HEK293T (cell line): ENCODE results near the gene INO80.

Experiments used
- CTCF ChIA-PET: fragments of 350-600 bp; formaldehyde crosslinking; extraction: SDS; loops from one replicate; lab custom pipeline; 2021; ENCODE audit warnings: antibody characterized with exemption, inconsistent platforms; lab: Yijun Ruan, JAX
- POLR2A ChIA-PET: fragments of 350-600 bp; formaldehyde crosslinking; extraction: SDS; loops from one replicate; lab custom pipeline; 2020; ENCODE audit warnings: antibody characterized with exemption, inconsistent platforms; lab: Yijun Ruan, JAX
- DNase-seq: peaks from one replicate; pipeline ENCODE4 v3.0.0; 2012; ENCODE audit warnings: mixed read lengths; ENCODE audit errors: extremely low spot score
- ARNT ChIP-seq: fragments of 450-650 bp; IDR thresholded peaks from 2 replicates; pipeline ENCODE4 v1.6.1; 2017; ENCODE audit warnings: mild to moderate bottlenecking
- BHLHE40 ChIP-seq: fragments of 450-650 bp; IDR thresholded peaks from 2 replicates; pipeline ENCODE4 v1.6.1; 2016; ENCODE audit warnings: mild to moderate bottlenecking, moderate library complexity, borderline replicate concordance
- CTBP1 ChIP-seq: fragments of 450-650 bp; IDR thresholded peaks from 2 replicates; pipeline ENCODE4 v1.6.1; 2016; ENCODE audit warnings: borderline replicate concordance
- ELF4 ChIP-seq: fragments of 450-650 bp; IDR thresholded peaks from 2 replicates; pipeline ENCODE4 v1.6.1; 2017; ENCODE audit warnings: antibody characterized with exemption
- FOXA1 ChIP-seq: fragments of 450-650 bp; IDR thresholded peaks from 2 replicates; pipeline ENCODE4 v1.6.1; 2016; ENCODE audit warnings: mild to moderate bottlenecking
- FOXK2 ChIP-seq: fragments of 450-650 bp; IDR thresholded peaks from 2 replicates; pipeline ENCODE4 v1.6.1; 2016; ENCODE audit warnings: mild to moderate bottlenecking
- FOXM1 ChIP-seq: fragments of 450-650 bp; IDR thresholded peaks from 2 replicates; pipeline ENCODE4 v1.6.1; 2017; ENCODE audit warnings: mild to moderate bottlenecking, borderline replicate concordance
- HDGF ChIP-seq: fragments of 450-650 bp; IDR thresholded peaks from 2 replicates; pipeline ENCODE4 v1.6.1; 2017; ENCODE audit warnings: antibody characterized with exemption, borderline replicate concordance
- L3MBTL2 ChIP-seq: fragments of 450-650 bp; conservative IDR thresholded peaks from 2 replicates; pipeline ENCODE4 v1.6.1; 2016; ENCODE audit warnings: mild to moderate bottlenecking
- LEF1 ChIP-seq: fragments of 450-650 bp; IDR thresholded peaks from 2 replicates; pipeline ENCODE4 v1.6.1; 2017; ENCODE audit warnings: mild to moderate bottlenecking, borderline replicate concordance
- NFRKB ChIP-seq: fragments of 450-650 bp; IDR thresholded peaks from 2 replicates; pipeline ENCODE4 v1.6.1; 2016; ENCODE audit warnings: mild to moderate bottlenecking, moderate library complexity
- PKNOX1 ChIP-seq: fragments of 450-650 bp; IDR thresholded peaks from 2 replicates; pipeline ENCODE4 v1.6.1; 2016
- SP1 ChIP-seq: fragments of 450-650 bp; IDR thresholded peaks from 2 replicates; pipeline ENCODE4 v1.6.1; 2017
- SUZ12 ChIP-seq: fragments of 450-650 bp; IDR thresholded peaks from 2 replicates; pipeline ENCODE4 v1.6.1; 2016; ENCODE audit warnings: mild to moderate bottlenecking
- TARDBP ChIP-seq: fragments of 450-650 bp; IDR thresholded peaks from 2 replicates; pipeline ENCODE4 v1.6.1; 2016
- ZNF384 ChIP-seq: fragments of 450-650 bp; IDR thresholded peaks from 2 replicates; pipeline ENCODE4 v1.6.1; 2016

The INO80 gene

GRCh38 chr15:41122849-41123248 is 6.8 kb upstream of the INO80 start:
- no peak for DNase-seq
- ChIA-PET CTCF (no interaction called here), POLR2A (no interaction called here)
- no peak for TF ChIP-seq TARDBP
- TF ChIP-seq SP1: no peak
- TF ChIP-seq ZNF384: no peak
- TF ChIP-seq HDGF: no peak

GRCh38 chr15:41121951-41122350 is 5.9 kb upstream of the INO80 start:
- POLR2A ChIA-PET: no interaction called here
- CTCF ChIA-PET: no interaction called here
- no peak for TF ChIP-seq FOXM1
- TF ChIP-seq HDGF: no peak
- no peak for TF ChIP-seq ZNF384
- no peak for TF ChIP-seq SP1
- TF ChIP-seq CTBP1: no peak
- no peak for TF ChIP-seq FOXA1
- no peak for TF ChIP-seq L3MBTL2
- TF ChIP-seq ARNT: no peak
- DNase-seq: no peak

- ChIA-PET POLR2A (interaction anchor here (1.0 to 1.6 kb wide), 6 partner anchors 9 to 164 kb away, joined by 4 to 21 read pairs (median 6); partner anchors contain the start of gene CHAC1), CTCF (interaction anchor here (0.6 kb wide), 1 partner anchor 259 kb away, joined by 3 read pairs; no protein-coding TSS in a partner anchor)
Measured at GRCh38 chr15:41116962-41117252, 827 bp upstream of the INO80 start.

GRCh38 chr15:41115652-41116115 is 396 bp downstream of the INO80 start:
- TF ChIP-seq FOXK2: no peak
- TF ChIP-seq FOXM1: no peak
- TF ChIP-seq SP1: no peak
- TF ChIP-seq L3MBTL2: peak; percentile 62
- no peak for TF ChIP-seq FOXA1
- POLR2A ChIA-PET: interaction anchor here (0.9 to 1.6 kb wide), 8 partner anchors 10 to 162 kb away, joined by 3 to 21 read pairs (median 4); partner anchors contain the start of gene CHAC1
- peak; percentile 56 for DNase-seq
- CTCF ChIA-PET: no interaction called here

More at GRCh38 chr15:41116962-41117252, 827 bp upstream of the INO80 start:
- no peak for DNase-seq
- TF ChIP-seq BHLHE40 (no peak), LEF1 (no peak), ARNT (no peak), SP1 (no peak), CTBP1 (no peak), HDGF (no peak), PKNOX1 (no peak), ELF4 (no peak)

- TF ChIP-seq FOXM1 (no peak), FOXA1 (no peak), BHLHE40 (no peak), SUZ12 (no peak), ZNF384 (no peak), FOXK2 (no peak), CTBP1 (no peak)
- peak; percentile 18 for DNase-seq
- POLR2A ChIA-PET: interaction anchor here (0.9 to 1.6 kb wide), 5 partner anchors 11 to 217 kb away, joined by 3 to 21 read pairs (median 3); partner anchors contain the start of genes NUSAP1 and OIP5
- CTCF ChIA-PET: no interaction called here
Measured at GRCh38 chr15:41115161-41115651, 874 bp downstream of the INO80 start.

- ChIA-PET CTCF (no interaction called here), POLR2A (interaction anchor here (1.8 kb wide), 1 partner anchor 10 kb away, joined by 10 read pairs; the partner anchor contains the start of gene INO80)
- TF ChIP-seq L3MBTL2 (no peak), NFRKB (no peak), HDGF (no peak), ARNT (no peak), FOXK2 (no peak), BHLHE40 (no peak), CTBP1 (no peak), TARDBP (no peak), SUZ12 (no peak), FOXM1 (no peak), ELF4 (no peak), ZNF384 (no peak), PKNOX1 (no peak)
- no peak for DNase-seq
Measured at GRCh38 chr15:41106947-41107346, 9.1 kb downstream of the INO80 start.

GRCh38 chr15:41105348-41106334 is 10.4 kb downstream of the INO80 start:
- no peak for DNase-seq
- CTCF ChIA-PET: no interaction called here
- POLR2A ChIA-PET: interaction anchor here (1.8 kb wide), 1 partner anchor 11 kb away, joined by 10 read pairs; the partner anchor contains the start of gene INO80
- TF ChIP-seq HDGF (no peak), LEF1 (no peak), ZNF384 (no peak), FOXM1 (no peak)
